SKM-1 treated with dmso at 0.1 percent for 144 hours (cell line): Measurements from ENCODE around the gene MSX1.

Experiments used
- DNase-seq: peaks from one replicate; lab custom pipeline; 2025; ENCODE audit not compliant: unreplicated experiment; lab: John Stamatoyannopoulos, UW

MSX1 gene

DNA sequence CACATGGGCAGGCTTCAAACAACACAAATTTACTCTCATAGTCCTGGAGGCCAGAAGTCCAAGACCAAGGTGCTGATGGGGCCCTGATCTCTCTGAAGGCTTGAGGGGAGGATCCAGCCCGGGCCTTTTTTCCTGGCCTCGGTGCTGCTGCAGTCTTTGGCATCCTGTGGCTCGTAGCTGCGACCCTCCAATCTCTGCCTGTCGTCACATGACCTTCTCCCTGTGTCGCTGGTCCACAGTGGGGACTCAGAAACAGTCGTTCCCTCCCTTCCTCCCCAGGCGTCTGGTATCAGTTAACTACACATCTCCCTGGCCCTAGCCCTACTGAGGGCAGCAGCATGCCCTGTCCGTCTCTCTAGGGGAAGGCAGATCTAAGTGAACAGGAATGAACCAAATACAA is 19.1 kb upstream of the MSX1 start:
- DNase-seq, result no peak

DNA sequence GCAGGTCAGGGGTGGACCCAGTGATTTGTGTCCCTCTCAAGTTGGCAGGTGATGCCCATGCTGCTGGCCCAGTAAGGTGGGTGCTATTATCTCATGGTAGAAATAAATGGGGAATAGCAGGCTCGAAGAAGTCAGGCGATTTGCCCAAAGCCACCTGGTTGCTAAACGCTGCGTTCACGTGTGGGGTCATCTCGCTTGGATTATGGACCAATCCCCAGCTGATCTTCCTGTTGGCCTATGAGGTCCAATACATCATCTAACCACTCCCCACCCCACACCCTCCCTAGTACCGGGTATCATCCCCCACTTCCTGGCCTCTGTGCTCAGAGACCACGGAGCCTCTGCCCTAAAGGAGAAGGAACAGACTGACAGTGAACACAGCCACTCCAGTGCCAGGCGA is 18.3 kb upstream of the MSX1 start:
- DNase-seq, result no peak

GRCh38 chr4:4842476-4843441 is 16.7 kb upstream of the MSX1 start:
- no peak for DNase-seq

- no peak for DNase-seq
Measured at GRCh38 chr4:4843635-4844291, 15.7 kb upstream of the MSX1 start.

- DNase-seq, result no peak
Measured at GRCh38 chr4:4845027-4845426, 14.4 kb upstream of the MSX1 start.

DNA sequence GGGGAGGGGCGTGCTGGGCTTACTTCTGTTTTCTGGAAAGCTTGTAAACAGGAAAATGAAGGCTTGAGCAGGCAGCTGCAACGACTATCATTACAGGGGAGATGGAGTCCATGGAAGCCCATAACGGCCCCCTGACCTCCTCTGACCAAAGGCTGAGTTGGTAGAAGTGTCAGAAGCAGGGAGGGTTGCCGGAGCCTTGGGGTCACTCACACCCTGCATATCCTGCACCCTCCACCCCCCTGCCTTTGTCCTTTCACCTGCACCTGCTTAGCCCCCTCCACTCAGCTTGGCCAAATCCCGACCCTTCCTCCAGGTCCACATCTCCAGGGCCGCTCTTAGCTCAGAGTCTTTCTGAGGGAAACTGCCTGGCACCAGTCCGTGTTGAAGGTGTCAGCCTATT is 12.5 kb upstream of the MSX1 start:
- no peak for DNase-seq

- DNase-seq, result no peak
Measured at GRCh38 chr4:4848540-4848939, 10.9 kb upstream of the MSX1 start.

DNA sequence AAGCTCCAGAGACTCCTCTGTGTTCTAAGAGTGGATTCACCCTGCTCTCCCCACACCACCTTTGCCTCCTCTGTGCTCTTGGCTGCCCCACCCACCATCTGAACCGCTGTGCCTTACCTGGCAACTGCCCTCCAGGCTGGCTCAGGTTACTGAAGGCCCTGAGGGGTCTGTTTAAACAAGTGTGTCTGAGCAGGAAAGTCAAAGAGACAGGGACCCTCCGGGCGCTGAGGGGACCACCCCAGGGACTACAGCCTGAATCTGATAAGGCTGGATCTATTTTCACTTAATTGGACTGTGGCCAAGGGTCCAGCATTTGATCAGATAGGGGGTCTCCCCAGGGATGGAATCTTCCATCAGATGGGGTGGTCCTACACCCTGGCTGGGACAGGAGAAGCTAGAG is 10.4 kb upstream of the MSX1 start:
- no peak for DNase-seq

- no peak for DNase-seq
Measured at GRCh38 chr4:4849524-4850193, 9.8 kb upstream of the MSX1 start.

GRCh38 chr4:4851081-4851480 is 8.4 kb upstream of the MSX1 start:
- DNase-seq, result no peak

GRCh38 chr4:4851906-4852305 is 7.6 kb upstream of the MSX1 start:
- DNase-seq, result no peak

- DNase-seq, result no peak
Measured at GRCh38 chr4:4852591-4853362, 6.7 kb upstream of the MSX1 start.

DNA sequence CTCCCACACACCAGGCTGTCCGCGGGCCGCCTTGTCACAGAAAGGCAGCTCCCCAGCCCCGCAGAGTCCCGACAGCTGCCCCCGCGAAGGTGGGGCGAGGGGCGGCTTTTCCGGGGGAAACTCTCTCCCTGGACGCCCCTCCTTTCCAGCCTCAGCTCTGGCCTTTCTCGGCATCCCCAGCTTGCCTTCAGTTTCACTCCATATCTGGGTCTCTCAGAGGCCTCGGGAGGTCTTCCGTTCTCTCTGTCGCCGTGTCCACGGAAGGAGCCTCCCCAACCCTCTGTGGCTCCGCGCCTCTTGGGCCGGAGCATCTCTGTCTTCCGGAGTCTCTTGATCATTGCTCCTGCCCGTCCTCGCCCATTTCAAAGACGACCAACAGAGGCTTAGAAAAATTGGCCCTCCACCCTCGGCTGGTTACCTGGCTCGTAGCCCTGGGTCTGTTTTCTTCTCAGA is 6.1 kb upstream of the MSX1 start:
- DNase-seq, result no peak

DNA sequence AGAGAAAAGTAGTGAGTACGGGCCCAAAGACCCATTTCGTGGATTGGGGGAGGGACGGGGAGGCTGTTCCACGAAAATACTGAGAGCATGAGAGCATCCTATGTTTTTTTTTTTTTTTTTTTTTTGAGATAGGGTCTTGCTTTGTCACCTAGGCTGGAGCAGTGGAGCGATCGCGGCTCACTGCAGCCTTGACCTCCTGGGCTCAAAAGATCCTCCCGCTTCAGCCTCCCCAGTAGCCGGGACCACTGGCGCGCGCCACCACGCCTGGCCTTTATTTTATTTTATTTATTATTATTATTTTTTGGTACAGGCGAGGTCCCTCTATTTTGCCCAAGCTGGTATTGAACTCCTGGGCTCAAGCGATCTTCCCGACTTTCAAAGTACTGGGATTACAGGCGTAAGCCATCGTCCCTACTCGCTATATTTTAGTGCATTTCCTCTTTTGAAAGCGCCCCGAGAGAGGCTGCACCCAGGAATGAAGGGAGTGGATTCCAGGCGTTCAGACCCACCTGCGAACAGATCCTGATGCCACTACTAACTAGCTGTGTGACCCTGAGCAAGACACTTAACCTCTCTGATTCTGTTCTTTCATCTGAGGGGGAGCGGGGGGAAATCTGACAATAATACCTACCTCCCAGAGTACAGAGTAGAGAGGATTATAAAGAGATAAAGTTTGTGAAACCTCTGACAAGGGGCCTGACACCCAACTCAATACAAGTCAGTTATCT is 5.4 kb upstream of the MSX1 start:
- DNase-seq, result no peak

DNA sequence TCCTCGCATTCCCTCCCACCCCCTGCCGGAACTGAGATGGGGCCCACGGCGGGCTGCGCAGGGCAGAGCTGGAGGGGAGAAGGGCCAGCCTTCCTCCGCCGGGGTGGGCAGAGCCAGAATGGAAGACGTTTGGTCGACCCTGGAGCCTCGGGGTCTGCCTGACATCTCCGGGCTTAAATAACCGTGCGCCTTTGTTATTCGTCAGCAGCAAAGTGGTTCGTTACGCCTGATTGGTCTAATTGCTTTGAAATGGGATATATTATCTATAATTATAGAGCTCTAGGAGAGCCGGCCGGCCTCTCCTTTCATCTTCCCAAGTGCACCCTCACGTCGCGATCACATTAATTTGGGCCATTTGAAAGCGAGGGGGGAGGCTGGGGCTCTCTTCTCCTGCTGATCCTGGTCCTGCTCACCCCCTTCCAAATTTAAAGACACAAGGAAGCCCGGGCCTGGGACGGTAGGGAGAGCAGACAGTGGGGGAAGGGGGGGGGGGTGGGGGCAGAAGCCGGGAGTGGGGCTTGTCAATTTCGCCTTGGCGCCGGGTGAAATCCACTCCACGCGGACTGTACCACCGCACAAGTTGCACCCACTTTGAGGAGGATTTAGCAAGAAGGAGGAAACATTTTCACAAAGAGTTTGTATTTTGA is 4.7 kb upstream of the MSX1 start:
- no peak for DNase-seq

DNA sequence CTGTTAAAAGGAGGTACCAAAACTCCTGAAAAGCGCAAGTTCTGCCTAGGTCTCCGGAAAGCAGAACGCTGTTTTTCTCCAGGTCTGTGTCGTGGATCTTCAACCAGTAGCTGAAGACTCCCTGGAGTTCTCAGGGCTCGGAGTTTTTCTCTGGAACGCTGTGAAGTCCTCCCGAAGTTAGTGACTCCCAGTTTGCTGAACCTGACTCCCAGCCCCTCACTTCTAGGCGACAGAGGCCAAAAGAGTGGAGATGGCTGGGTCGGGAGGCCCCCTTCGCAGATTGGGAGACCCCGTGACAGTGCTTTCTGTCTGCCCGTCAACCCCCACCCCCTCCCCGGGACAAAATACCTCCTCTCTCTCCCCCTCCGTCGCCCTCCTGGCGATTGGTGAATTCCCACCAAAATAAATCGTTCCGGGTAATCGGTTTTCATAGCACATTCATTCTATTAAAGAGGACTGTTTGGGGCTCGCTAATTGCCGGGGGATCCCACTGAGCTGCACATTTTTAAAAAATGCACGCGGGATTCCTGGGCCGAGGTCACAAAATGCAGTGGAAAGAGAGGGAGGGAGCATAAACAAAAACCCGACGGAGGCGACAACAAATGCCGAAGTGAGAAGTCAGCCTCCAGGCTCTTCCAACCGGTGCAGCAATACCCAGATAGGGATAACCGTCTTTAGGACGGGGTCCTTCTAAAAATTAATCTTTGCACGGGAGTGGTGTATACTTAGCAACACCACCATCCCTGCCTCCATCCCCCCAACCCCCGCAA is 4.0 kb upstream of the MSX1 start:
- DNase-seq, result no peak

GRCh38 chr4:4856071-4857000 is 3.1 kb upstream of the MSX1 start:
- DNase-seq, result no peak
